Measurements from ENCODE around the gene MRPL2.
A peak's percentile ranks its signal among the peaks of the same experiment; 100 is the strongest.

Gene MRPL2

DNA sequence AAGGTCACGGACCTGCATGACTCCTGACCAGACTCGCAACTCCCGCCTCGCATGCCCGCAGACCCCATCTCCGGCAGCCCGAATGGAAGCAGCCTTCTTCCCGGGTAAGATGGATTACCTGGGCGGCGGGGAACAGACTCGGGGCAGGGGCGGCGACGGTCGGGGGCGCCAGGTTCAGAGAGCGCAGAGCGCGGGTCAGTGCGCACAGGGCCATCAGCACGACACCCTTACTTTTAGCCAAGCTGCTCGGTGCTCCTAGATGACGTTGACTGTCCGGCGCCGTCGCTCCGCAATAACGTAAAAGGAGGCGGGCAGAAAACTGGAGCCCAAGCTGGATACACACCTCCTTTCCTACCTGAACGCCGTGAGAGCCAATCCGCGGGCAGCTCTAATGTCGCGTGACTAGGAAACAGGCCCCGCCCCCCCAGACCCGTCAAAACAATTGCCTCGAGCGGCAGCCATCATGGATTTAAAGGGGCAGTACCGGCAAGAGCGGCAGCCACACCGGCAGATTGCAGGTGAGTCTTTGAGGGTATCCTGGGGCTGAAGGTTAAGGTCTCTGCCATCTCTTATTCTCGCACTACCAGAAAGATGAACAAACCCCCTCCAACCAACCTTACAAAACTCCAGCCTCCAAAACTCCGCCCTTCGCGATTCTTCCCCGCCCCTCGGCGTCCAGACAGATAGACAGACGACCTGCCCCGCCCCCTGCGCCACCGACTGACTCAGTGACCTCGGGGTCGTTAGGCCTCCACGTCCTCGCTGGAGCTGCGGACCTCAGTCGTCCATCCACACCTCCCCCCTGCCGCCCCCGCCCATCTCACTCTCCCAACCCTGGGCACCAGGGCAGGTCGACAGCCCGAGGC, at the start of gene MRPL2, which contains the start of gene KLC4:
Gene MRPL2 (minus strand): TSS at position 267 of the 866 bp plus-strand sequence. CDS start 53 bp downstream, at position 214.
Gene KLC4 (plus strand): TSS at position 464 of the 866 bp plus-strand sequence. CDS start 1,705 bp downstream, outside the sequence.
- DNase-seq (ENCODE audit: low read depth, low spot score), result peak; percentile 99

DNA sequence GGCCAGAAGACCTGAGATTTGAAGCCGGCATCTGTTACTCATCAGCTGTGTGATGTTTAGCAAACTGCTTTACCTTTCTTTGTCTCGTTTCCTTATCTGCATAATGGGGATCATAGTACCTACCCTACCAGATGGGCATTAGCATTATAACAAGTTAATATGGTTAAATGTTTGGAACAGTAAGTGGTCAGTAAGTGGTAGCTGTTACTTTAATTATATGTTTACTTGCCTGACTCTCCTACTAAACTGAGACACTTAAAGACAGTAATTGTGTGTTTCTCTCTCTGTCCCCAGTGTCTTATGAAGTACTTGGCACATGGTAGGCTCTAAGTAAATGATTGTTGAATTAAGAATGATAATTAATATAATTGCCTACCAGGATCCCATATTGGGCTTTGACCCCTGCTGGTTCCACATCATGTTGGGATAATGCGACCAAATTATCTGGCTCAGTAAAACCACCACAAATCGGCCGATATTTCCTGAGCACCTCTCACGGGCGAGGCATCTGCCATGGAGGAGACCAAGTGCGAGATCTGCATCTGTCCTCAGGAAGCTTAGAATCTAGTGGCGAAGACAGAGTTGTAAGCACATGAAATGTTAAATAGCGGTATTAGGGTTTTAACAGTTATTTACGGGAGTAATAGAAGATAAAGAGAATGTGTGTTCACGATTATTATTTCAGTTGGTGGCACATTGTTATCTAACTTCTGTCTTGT, 48.3 kb upstream of the MRPL2 start:
- no peak for DNase-seq (ENCODE audit: low read depth, low spot score)

DNA sequence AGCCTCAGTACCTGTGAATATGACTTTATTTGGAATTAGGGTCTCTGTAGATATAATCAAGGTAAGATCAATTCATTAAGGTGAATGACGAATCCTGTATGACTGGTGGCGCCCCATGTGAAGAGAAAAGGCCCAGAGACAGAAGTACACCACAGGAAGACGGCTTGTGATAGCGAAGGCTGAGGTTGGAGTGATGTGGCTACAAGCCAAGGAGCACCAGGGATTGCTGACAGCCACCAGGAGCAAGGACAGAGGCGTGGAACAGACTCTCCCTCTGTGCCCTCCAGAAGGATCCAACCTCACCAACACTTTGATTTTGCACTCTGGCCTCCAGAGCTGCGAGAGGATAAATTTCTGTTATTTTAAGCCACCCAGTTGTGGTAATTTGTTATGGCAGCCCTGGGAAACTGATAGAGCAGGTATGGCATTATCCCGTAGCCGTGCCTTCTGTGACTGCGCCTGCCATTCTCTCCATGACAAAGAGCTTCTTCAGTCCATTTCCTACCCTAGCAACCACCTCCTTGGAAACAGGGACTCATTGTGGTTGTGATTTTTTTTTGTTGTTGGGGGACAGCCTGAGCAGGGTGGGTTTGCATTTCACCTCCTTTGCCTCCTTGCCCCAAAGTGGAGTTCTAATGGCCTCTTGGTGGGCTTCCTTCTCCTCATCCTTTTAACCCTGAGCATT, 46.4 kb upstream of the MRPL2 start:
- no peak for DNase-seq (ENCODE audit: low read depth, low spot score)

DNA sequence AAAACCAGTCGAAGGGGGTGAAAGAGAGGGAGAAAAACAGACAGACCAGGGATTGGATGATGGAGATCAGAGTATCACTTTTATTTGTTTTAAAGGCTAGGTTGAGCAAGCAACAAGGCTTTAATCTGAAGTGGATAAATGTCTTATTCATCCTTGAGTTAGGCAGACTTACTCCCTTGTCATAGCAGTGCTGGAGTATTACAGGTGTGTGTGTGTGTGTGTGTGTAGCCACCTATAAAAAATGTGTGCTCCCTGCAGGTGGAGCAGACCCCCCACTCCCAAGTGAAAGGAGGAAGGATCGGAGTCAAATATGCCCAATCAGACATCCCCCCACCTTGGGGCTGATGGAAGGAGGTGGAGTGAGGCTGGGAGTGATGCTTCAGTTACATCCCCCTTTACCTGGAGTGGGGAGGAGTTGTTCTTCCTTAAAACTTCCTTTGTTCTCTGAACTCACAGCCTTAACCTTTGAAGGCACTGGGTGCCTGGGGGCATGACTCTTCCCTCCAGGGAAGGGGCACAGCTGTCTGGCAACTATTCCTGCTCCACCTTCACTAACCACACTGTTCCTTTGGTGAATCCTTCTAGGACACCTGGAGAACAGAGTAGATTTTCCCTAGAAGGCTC, 44.1 kb upstream of the MRPL2 start:
- peak; percentile 91 for DNase-seq (ENCODE audit: low read depth, low spot score)

DNA sequence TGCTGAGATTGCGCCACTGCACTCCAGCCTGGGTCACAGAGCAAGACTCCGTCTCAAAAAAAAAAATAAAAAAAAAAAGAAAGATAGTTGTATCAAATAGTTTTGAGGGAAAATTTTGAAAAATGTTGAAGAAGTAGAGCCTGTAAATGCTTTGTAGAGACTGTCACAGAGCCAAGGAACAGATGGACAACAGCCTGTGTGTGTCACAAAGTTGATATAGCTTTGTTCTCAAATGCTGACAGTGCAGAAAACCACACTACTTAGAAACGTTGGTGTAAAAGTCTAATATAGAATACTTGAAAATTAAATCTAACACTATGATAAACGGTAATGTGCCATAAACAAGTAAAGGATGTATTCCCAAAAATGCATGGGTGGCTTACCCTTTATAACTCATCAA, 42.3 kb upstream of the MRPL2 start:
- DNase-seq (ENCODE audit: low read depth, low spot score), result no peak

DNA sequence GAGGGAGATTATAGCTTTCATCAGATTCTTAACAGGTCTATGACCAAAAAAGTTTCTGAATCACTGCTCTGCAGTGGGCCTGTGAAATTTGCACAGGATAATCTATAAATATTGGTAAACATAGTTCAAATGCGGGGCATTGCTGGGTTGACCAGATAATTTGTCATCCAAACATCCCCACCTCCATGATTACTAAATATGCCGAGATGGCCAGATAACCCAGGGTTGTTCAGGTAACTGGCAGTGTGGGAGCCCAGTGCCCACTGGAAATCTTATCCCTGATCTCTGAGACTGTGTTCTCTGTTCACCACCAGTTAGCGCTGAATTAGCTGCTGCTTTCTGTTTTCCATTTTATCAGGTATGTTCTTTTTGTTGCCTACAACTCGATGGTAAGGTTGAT, 38.3 kb upstream of the MRPL2 start:
- DNase-seq (ENCODE audit: low read depth, low spot score), result no peak

DNA sequence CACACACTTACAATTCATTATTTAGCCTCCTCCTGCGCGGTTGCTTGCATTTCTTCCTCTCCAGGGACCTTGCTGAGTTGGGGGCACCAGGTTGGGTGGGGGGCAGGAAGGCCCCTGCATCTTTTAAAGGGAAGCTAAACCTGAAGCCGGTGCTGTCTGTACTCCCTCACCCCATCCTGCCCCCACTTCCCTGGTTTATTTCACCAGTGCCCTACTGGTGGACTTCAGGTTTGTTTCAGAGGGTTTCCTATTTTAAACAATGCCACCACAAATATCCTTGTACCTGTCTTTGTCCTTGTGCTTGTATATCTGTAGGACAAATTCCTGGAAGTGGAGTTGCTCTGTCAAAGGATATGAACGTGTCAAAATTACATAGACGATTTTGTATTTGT, 37.9 kb upstream of the MRPL2 start:
- DNase-seq (ENCODE audit: low read depth, low spot score), result no peak

DNA sequence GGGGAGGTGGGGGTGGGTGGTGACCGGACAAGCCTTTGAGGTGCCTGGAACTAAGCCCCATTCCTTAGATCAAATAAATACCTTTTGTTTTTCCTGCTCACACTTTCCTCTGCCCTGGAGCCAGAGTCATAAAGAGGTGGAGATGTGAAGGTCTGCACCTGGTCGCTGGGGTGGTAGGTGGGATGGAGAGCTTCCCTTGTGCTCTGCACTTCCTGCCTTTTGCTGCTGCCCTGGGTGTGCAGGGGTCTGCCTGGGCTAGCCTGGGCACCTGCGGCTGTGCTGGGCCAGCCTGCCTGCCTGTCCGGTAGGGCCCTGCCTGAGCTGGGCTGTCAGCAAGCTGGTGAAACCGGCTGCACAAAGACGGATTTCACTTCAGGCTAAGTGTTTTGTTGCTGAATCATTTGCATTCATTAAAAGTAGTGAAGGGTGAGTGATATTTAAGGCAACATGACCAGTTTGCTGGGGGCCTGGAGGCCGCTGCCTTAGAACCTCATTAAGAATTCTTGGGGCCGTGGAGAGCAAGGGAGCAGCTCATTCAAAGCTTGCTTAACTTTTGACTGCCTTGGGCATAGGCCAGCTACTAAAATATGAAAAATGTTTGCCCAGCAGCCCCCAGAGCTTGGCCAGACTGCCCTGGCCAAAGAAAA, 37.3 kb upstream of the MRPL2 start:
- peak; percentile 96 for DNase-seq (ENCODE audit: low read depth, low spot score)

DNA sequence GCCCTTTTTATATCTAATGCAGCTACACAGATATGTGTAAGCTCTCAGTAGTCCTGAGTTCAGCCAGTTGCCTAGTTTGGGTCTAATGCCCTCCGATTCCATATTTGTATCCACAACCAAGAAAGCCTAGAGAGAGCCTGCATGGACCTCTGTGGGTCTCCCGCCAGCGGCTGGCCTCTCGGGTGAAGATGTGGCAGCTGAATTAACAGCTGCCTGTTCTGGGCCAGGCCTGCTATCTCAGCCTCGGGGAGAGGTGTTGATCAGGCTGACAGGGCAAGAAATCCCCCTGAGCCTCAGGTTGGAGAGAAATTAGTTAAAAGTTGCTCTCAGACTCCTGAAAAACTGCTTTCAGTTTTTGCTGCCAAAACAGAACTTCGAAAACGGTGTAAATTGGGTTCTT, 36.7 kb upstream of the MRPL2 start:
- peak; percentile 75 for DNase-seq (ENCODE audit: low read depth, low spot score)

DNA sequence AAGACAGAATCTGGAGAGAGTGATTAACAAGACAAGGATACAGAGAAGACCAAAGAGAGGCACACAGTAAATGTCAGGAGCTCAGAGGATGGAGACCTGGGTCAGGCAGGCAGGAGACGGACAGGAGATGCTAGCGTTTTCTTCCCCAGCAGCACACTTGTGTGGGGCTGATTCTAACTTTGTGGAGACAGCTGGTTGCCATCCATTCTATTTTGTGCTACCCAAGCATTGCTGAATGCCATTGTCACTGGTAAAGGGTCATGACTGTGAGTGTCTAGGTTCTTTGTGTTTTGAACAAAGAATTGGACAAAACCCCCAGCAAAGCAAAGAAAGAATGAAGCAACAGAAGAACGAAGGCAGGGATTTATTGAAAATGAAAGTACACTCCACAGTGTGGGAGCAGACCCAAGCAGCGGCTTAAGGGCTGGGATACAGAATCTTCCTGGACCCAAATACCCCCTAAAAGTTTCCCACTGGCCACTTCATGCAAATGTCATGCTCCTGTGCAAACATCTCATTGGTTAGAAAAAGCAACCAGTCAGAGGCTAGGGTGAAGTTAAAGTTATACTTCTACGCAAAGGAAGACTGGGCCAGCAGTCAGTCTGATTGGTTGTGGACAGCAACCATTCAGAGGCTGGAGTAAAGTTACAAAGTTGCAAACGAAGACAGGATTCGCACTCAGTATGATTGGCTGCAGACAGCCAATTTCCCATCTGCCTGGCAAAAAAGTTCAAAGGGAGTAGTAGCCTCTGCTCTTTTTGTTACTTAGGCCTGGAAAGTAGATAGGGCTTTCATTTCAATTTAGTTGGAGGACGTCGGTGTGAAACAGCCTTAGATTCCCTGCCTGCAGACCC, 34.4 kb upstream of the MRPL2 start:
- DNase-seq (ENCODE audit: low read depth, low spot score), result peak; percentile 65

DNA sequence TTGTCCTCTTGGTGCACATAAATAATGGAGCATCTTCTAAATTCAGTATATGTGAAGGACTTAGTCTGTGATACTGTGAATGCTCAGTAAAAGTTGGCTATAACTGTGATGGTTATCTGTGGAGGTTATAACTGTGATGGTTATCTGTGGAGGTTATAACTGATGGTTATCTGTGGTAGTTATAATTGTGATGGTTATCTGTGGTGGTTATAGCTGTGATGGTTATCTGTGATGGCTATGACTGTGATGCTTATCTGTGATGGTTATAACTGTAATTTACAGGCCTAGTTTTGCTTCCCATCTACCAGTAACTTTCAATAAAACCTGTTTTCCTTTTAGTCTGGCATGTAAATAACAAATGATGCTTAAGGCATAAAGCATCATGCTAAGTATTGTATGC, 33.4 kb upstream of the MRPL2 start:
- DNase-seq (ENCODE audit: low read depth, low spot score), result no peak

DNA sequence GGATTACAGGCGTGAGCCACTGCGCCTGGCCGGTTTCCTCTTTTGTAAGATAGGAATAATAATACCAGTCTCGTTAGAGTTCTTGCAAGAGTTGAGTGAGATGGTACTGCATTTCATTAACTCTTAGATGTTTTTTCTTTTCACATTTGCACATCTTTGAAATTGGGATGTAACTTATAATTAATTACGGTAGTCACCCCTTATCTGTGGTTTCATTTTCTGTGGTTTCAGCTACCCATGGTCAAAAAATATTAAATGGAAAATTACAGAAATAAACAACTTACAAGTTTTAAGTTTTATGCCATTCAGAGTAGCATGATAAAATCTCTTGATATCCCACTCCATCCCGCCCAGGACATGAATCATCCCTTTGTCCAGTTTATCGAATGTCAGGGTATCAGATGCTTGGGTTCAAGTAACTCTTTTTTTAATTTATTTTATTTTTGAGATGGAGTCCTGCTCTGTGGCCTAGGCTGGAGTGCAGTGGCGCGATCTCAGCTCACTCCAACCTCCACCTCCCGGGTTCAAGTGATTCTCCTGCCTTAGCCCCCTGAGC, 32.3 kb upstream of the MRPL2 start:
- DNase-seq (ENCODE audit: low read depth, low spot score), result no peak

DNA sequence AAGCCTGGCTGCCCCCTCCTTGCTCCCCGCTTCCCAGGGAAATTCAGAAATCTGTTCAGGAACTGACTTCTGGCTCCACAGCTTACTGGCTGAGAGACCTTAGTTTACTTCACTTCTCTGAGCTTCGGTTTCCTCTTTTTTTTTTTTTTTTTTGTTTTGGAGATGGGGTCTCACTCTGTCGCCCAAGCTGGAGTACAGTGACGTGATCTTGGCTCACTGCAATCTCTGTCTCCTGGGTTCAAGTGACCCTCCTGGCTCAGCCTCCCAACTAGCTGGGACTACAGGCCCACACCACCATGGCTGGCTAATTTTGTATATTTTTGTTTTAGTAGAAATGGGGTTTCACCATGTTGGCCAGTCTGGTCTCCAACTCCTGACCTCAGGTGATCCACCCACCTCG, 31.8 kb upstream of the MRPL2 start:
- DNase-seq (ENCODE audit: low read depth, low spot score), result no peak

DNA sequence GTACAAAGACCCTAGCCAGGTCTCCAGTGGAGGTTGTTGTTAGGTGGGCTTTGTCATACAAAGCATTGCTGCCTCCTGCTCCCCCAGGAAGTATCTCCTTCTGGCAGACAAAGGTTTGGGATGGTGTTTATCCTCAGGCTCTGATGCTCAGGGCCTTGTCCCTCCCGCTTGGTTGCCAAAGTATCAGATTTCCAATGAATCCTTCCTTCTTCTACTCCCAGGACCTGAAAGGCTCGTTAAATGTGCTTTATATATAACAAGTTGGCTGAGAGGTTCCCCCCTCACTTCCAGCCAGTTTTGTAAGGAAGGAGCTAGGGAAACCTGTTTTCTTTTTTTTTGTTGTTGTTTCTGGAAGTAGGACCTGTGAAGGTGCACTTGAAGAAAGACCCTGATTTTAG, 31.3 kb upstream of the MRPL2 start:
- no peak for DNase-seq (ENCODE audit: low read depth, low spot score)

DNA sequence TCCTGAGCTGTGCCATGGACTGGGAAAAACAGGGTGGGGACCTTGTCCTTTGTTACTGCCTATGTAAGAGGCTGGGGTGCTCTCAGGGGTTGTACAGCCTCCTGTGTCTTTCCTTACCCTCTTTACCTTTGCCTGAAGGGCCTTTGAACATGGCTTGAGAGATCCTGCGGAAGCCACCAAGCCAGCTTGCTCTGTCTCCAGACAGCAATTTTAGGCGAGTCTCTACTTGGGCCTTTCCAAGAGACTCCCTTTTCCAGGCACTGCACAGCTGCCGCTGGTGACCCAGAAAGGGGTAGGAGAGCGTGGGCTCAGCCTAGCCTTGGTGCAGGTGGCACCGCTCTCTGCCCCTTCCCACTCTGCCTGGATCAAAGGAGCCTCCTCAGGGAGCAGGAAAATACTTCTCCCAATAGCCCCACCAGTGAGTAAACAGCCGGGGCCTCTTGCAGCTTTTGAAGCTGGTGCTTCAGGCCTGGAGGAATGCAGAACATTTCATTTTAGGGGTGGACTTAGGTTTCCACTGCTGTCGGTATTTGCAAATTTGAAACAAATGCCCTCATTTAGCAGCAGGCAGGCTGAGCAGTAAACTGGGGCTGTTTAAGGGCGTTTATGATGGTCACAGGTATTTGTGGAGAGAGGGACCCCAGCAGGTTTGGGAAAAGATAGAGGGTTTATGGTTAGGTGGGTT, 30.8 kb upstream of the MRPL2 start:
- DNase-seq (ENCODE audit: low read depth, low spot score), result peak; percentile 81

DNA sequence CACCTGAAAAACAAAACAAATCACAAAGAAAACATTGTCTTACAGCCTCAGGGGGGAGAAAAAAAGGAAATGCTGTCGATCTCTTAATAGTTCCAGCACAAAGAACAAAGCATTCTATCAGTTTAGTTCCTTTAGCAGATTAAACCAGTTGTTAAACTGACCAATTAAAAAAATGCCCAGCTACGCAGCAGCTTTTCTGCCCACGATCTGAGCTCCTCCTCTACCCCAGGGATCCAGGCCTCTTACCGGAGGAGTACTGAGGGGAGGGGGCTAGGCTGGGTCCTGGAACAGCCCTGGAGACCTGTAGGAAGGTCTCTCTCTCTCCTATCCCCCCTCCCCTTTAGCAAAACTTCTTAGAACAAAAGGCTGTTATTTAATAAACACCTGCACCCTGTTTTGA, 30.2 kb upstream of the MRPL2 start:
- DNase-seq (ENCODE audit: low read depth, low spot score), result peak; percentile 79

DNA sequence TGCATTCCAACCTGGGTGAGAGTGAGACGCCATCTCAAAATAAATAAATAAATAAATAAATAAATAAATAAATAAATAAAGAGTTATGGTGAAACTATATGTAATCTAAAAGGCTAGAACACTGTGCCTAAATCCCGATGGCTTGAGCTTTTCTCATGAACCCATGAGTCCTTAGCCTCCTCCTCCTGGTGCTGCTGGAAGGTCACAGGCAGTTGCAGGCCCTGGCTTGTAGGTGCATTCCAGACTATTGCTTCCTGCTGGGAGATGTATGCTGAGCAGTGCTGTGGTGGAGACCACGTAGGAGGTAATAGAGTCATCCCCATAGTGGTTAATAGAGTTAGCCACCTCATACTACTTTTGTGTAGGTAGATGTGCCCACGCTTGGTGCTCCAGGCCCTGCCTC, 29.4 kb upstream of the MRPL2 start:
- DNase-seq (ENCODE audit: low read depth, low spot score), result no peak

DNA sequence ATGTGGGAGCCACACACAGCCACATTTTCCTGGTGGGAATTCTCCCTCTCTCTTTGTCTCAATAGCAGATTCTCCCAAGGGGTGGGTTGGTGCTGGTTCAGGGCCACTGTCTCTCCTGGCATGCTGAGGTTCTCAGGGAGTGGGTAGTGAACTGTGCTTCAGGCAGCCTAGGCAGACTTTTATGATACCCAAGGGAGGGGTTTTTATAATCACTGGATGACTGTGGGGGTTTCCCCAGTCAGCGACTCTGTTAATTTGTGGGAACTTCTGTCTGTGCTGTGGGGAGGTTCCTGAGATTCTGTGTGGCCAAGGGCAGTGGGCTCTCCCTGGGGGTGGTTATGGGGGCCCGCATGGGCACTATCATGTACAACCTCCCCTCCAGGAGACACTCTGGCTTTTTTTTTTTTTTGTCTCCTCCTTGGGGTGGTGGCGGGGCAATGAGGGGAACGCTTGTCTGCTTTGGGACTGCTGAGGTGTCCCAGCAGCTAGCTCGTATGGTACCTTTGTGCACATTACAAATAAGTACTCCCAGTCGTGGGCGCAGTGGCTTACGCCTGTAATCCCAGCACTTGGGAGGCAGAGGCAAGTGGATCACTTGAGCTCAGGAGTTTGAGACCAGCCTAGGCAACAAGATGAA, 26.9 kb upstream of the MRPL2 start:
- no peak for DNase-seq (ENCODE audit: low read depth, low spot score)
